ENCODE measurements around the gene FAH.

The FAH gene

GRCh38 chr15:80174017-80174746 lies 21.4 kb downstream of the FAH start:
- no peak for DNase-seq

- no peak for DNase-seq
These were observed 22.6 kb downstream of the FAH start for GRCh38 chr15:80175436-80175835.

GRCh38 chr15:80176443-80176842 lies 23.6 kb downstream of the FAH start:
- no peak for DNase-seq

- DNase-seq: no peak
These were observed 24.4 kb downstream of the FAH start for GRCh38 chr15:80177156-80177555.

- DNase-seq: no peak
These were observed 26.4 kb downstream of the FAH start for GRCh38 chr15:80179025-80179759.

GRCh38 chr15:80179935-80180334 lies 27.1 kb downstream of the FAH start:
- no peak for DNase-seq

GRCh38 chr15:80180468-80180867 lies 27.7 kb downstream of the FAH start:
- no peak for DNase-seq

GRCh38 chr15:80180986-80181385 lies 28.2 kb downstream of the FAH start:
- no peak for DNase-seq

GRCh38 chr15:80182611-80183261 lies 29.9 kb downstream of the FAH start:
- no peak for DNase-seq

GRCh38 chr15:80183306-80183705 lies 30.5 kb downstream of the FAH start:
- DNase-seq: no peak

GRCh38 chr15:80183886-80184285 lies 31.1 kb downstream of the FAH start:
- no peak for DNase-seq

GRCh38 chr15:80184554-80184953 lies 31.8 kb downstream of the FAH start:
- DNase-seq: no peak

GRCh38 chr15:80185152-80185551 lies 32.4 kb downstream of the FAH start:
- no peak for DNase-seq

- DNase-seq: no peak
These were observed 33.3 kb downstream of the FAH start for GRCh38 chr15:80186066-80186465.

- no peak for DNase-seq
These were observed 33.8 kb downstream of the FAH start for GRCh38 chr15:80186597-80186996.

- DNase-seq: no peak
These were observed 35.5 kb downstream of the FAH start for GRCh38 chr15:80188251-80188650.

GRCh38 chr15:80191198-80191597 lies 38.4 kb downstream of the FAH start:
- DNase-seq: no peak

- DNase-seq: no peak
These were observed 39.2 kb downstream of the FAH start for GRCh38 chr15:80191897-80192595.

- DNase-seq: no peak
These were observed 41.4 kb downstream of the FAH start for GRCh38 chr15:80194186-80194585.

GRCh38 chr15:80194914-80195313 lies 42.1 kb downstream of the FAH start:
- no peak for DNase-seq

- no peak for DNase-seq
These were observed 46.6 kb downstream of the FAH start for GRCh38 chr15:80199366-80199765.

- no peak for DNase-seq
These were observed 47.1 kb downstream of the FAH start for GRCh38 chr15:80199869-80200268.
